SU-DHL-6 (cell line): ENCODE measurements around the gene SIK3.

Source experiments
- H2AFZ ChIP-seq: fragments of 200-600 bp; sonication (generic); 2 replicates; pipeline ENCODE4 v1.6.1; 2014; ENCODE audit warnings: low read depth, mild to moderate bottlenecking, moderate library complexity, mixed read lengths, antibody characterized with exemption, low read length; ENCODE audit not compliant: severe bottlenecking
- H3F3A ChIP-seq: fragments of 200-600 bp; shearing (Covaris generic); 2 replicates; pipeline ENCODE4 v1.6.0; 2016; ENCODE audit warnings: antibody characterized with exemption, mild to moderate bottlenecking; ENCODE audit not compliant: insufficient read depth
- H3K27ac ChIP-seq: fragments of 200-600 bp; sonication (generic); 2 replicates; pipeline ENCODE4 v1.5.1; 2016; ENCODE audit warnings: low read depth, mild to moderate bottlenecking, low read length, moderate library complexity, mixed read lengths
- H3K27me3 ChIP-seq: fragments of 200-600 bp; sonication (generic), shearing (Covaris generic); 2 replicates; pipeline ENCODE4 v1.6.0; 2014; ENCODE audit warnings: mild to moderate bottlenecking, low read length
- H3K36me3 ChIP-seq: fragments of 200-600 bp; sonication (generic); 2 replicates; pipeline ENCODE4 v1.6.1; 2014; ENCODE audit warnings: mild to moderate bottlenecking, low read length, mixed read lengths
- H3K4me2 ChIP-seq: fragments of 300-600, 200-600 bp; shearing (Covaris generic), sonication (generic); 2 replicates; pipeline ENCODE4 v1.6.0; 2014; ENCODE audit warnings: low read length, low read depth, mild to moderate bottlenecking; ENCODE audit not compliant: poor library complexity, severe bottlenecking
- H3K4me3 ChIP-seq: fragments of 200-600 bp; sonication (generic); 2 replicates; pipeline ENCODE4 v1.5.1; 2014; ENCODE audit warnings: antibody characterized with exemption, low read length, mild to moderate bottlenecking, mixed read lengths; ENCODE audit not compliant: insufficient read depth, poor library complexity, severe bottlenecking
- H3K79me2 ChIP-seq: fragments of 200-600 bp; sonication (generic); 2 replicates; pipeline ENCODE4 v1.6.1; 2014; ENCODE audit warnings: mild to moderate bottlenecking, low read length, moderate library complexity; ENCODE audit not compliant: insufficient read depth
- H3K9ac ChIP-seq: fragments of 200-600 bp; sonication (generic); 2 replicates; pipeline ENCODE4 v1.7.0; 2014; ENCODE audit warnings: mild to moderate bottlenecking, low read length
- H3K9me2 ChIP-seq: fragments of 200-600 bp; sonication (generic); replicated peaks from 2 replicates; pipeline ENCODE4 v1.6.1; 2014; ENCODE audit warnings: low read length; ENCODE audit not compliant: insufficient read depth
- H3K9me3 ChIP-seq: fragments of 200-600 bp; sonication (generic); 2 replicates; pipeline ENCODE4 v1.6.1; 2014; ENCODE audit warnings: low read length, mixed read lengths; ENCODE audit not compliant: insufficient read depth
- H4K20me1 ChIP-seq: fragments of 200-600 bp; sonication (generic); 2 replicates; pipeline ENCODE4 v1.6.1; 2014; ENCODE audit warnings: low read depth, mild to moderate bottlenecking, antibody characterized with exemption, low read length, moderate library complexity, mixed read lengths
- CTCF ChIP-seq: fragments of 200-600 bp; sonication (generic); IDR thresholded peaks from one replicate; pipeline ENCODE4 v1.5.1; 2017; ENCODE audit warnings: antibody characterized with exemption, mild to moderate bottlenecking, low read length, moderate library complexity; ENCODE audit not compliant: insufficient read depth, poor library complexity, severe bottlenecking
- EZH2phosphoT487 ChIP-seq: fragments of 200-600 bp; sonication (generic), shearing (Covaris generic); conservative IDR thresholded peaks from 2 replicates; pipeline ENCODE4 v1.6.1; 2018; ENCODE audit warnings: mild to moderate bottlenecking, antibody characterized with exemption, low read length, moderate library complexity, mixed read lengths

SIK3 gene

GRCh38 chr11:117083011-117083935 is 15.0 kb downstream of the SIK3 start:
- Histone ChIP-seq H3F3A (no peaks in the 10 kb centered on the region), H3K79me2 (peaks cover 75% of the 10 kb centered on the region), H3K36me3 (no peaks in the 10 kb centered on the region), H3K4me3 (no peak overlapping the region), H3K27me3 (no peaks in the 10 kb centered on the region), H3K27ac (no peak overlapping the region), H3K9ac (no peak overlapping the region), H3K9me3 (no peaks in the 10 kb centered on the region), H2AFZ (no peak overlapping the region), H4K20me1 (peaks cover 9% of the 10 kb centered on the region; the same call in 1 of the 2 replicates), H3K4me2 (no peak overlapping the region), H3K9me2 (no peaks in the 10 kb centered on the region)
- TF ChIP-seq CTCF (no peak), EZH2phosphoT487 (no peak)

- no peak overlapping the region for H3K4me3 ChIP-seq
- no peaks in the 10 kb centered on the region for H3K9me3 ChIP-seq
- no peaks in the 10 kb centered on the region for H3K9me2 ChIP-seq
- no peaks in the 10 kb centered on the region for H3K27me3 ChIP-seq
- no peak overlapping the region for H3K27ac ChIP-seq
- no peak overlapping the region for H2AFZ ChIP-seq
- H4K20me1 ChIP-seq: peaks cover 9% of the 10 kb centered on the region; the same call in 1 of the 2 replicates
- H3K79me2 ChIP-seq: peaks cover 78% of the 10 kb centered on the region
- H3F3A ChIP-seq: no peaks in the 10 kb centered on the region
- H3K36me3 ChIP-seq: no peaks in the 10 kb centered on the region
- TF ChIP-seq EZH2phosphoT487 (no peak), CTCF (no peak)
- no peak overlapping the region for H3K4me2 ChIP-seq
- no peak overlapping the region for H3K9ac ChIP-seq
Observed at GRCh38 chr11:117081908-117082307, 16.3 kb downstream of the SIK3 start.

GRCh38 chr11:117080370-117080769 is 17.9 kb downstream of the SIK3 start:
- Histone ChIP-seq H3K9me2 (no peaks in the 10 kb centered on the region), H3K9ac (no peak overlapping the region), H3K27ac (no peak overlapping the region), H3K36me3 (no peaks in the 10 kb centered on the region), H3K79me2 (peaks cover 69% of the 10 kb centered on the region), H3K4me2 (no peak overlapping the region), H4K20me1 (peaks cover 9% of the 10 kb centered on the region; the same call in 1 of the 2 replicates), H2AFZ (no peak overlapping the region), H3F3A (no peaks in the 10 kb centered on the region), H3K4me3 (no peak overlapping the region), H3K9me3 (no peaks in the 10 kb centered on the region), H3K27me3 (no peaks in the 10 kb centered on the region)
- TF ChIP-seq EZH2phosphoT487 (no peak), CTCF (no peak)
